H1 (cell line): ENCODE data around the gene MTR. TPM values are rescaled to one million over a fixed set of nuclear protein-coding genes. Genes with fewer than 3 reads are reported as not detected.

ENCODE experiments used
- CTCF ChIA-PET: fragments of 300-600 bp; sonication (Branson Sonifier 250); formaldehyde crosslinking; loops from one replicate; lab custom pipeline; 2021; ENCODE audit not compliant: partially characterized antibody; lab: Charles Lee
- POLR2A ChIA-PET: fragments of 300-600 bp; sonication (Branson Sonifier 250); formaldehyde crosslinking; loops from one replicate; lab custom pipeline; 2021; ENCODE audit warnings: inconsistent platforms; ENCODE audit not compliant: partially characterized antibody; lab: Charles Lee
- DNase-seq, 2 experiments: peaks; one replicate each; pipeline versions ENCODE4 v3.0.0 to v3.0.0-alpha.2; 2010 to 2022; ENCODE audit warnings: low spot score in 2 of 2, low read depth in 1 of 2, mixed read lengths in 1 of 2
- FAIRE-seq: peaks from 2 replicates; lab custom pipeline; 2011; peaks lifted over from hg19 to GRCh38; lab: Jason Lieb, UNC
- H2AFZ ChIP-seq: 2 replicates; pipeline ENCODE4 v1.8.1; 2012; ENCODE audit warnings: low read length, inconsistent platforms
- H2AK5ac ChIP-seq: 2 replicates; pipeline ENCODE4 v1.6.1; 2013; ENCODE audit warnings: low read depth, low read length
- H2BK120ac ChIP-seq: replicated peaks from 2 replicates; pipeline ENCODE3; 2013; ENCODE audit warnings: low read depth, low read length, inconsistent platforms
- H2BK12ac ChIP-seq: 2 replicates; pipeline ENCODE4 v1.6.1; 2013; ENCODE audit warnings: low read depth, low read length
- H2BK15ac ChIP-seq: 2 replicates; pipeline ENCODE4 v1.6.1; 2013; ENCODE audit warnings: low read length
- H2BK20ac ChIP-seq: 2 replicates; pipeline ENCODE4 v1.6.1; 2013; ENCODE audit warnings: low read length
- H2BK5ac ChIP-seq: 2 replicates; pipeline ENCODE4 v1.6.1; 2013; ENCODE audit warnings: low read depth, low read length
- H3K14ac ChIP-seq: 2 replicates; pipeline ENCODE4 v1.6.1; 2013; ENCODE audit warnings: inconsistent platforms; ENCODE audit not compliant: insufficient read length
- H3K18ac ChIP-seq: 2 replicates; pipeline ENCODE4 v1.6.1; 2013; ENCODE audit warnings: low read length; ENCODE audit errors: extremely low read depth
- H3K23ac ChIP-seq: 2 replicates; pipeline ENCODE4 v1.6.1; 2013; ENCODE audit warnings: inconsistent platforms; ENCODE audit not compliant: insufficient read length
- H3K23me2 ChIP-seq: 2 replicates; pipeline ENCODE4 v1.6.1; 2013; ENCODE audit warnings: low read depth, low read length
- H3K27ac ChIP-seq: 2 replicates; pipeline ENCODE4 v1.6.1; 2011; ENCODE audit warnings: low read depth, low read length, inconsistent platforms
- H3K27me3 ChIP-seq, 4 experiments: replicated peaks in 1 of 4; 1 replicate in 1 of 4; 2 replicates in 3 of 4; pipeline versions ENCODE4 v1.6.1 to v1.8.1; 2011 to 2013; ENCODE audit warnings: low read length in 3 of 4, mild to moderate bottlenecking in 3 of 4, inconsistent platforms in 2 of 4, mixed read lengths in 2 of 4, moderate library complexity in 1 of 4; ENCODE audit not compliant: control insufficient read depth in 3 of 4, insufficient read depth in 3 of 4; ENCODE audit errors: extremely low read depth in 1 of 4
- H3K36me3 ChIP-seq, 4 experiments: 2 replicates each; pipeline versions ENCODE4 v1.6.1 to v1.8.1; 2011 to 2013; ENCODE audit warnings: mild to moderate bottlenecking in 4 of 4, low read length in 3 of 4, moderate library complexity in 2 of 4, control low read depth in 1 of 4, inconsistent platforms in 1 of 4; ENCODE audit not compliant: insufficient read depth in 4 of 4, control insufficient read depth in 2 of 4
- H3K4ac ChIP-seq: replicated peaks from 2 replicates; pipeline ENCODE3; 2013; ENCODE audit warnings: low read length, low read depth, mixed read lengths, inconsistent platforms; ENCODE audit not compliant: insufficient read length
- H3K4me1 ChIP-seq, 4 experiments: replicated peaks in 1 of 4; 1 replicate in 1 of 4; 2 replicates in 3 of 4; pipeline versions ENCODE4 v1.6.1 to v1.8.1; 2011 to 2013; ENCODE audit warnings: low read length in 3 of 4, inconsistent platforms in 2 of 4, mixed read lengths in 1 of 4; ENCODE audit not compliant: insufficient read depth in 4 of 4, control insufficient read depth in 3 of 4
- H3K4me2 ChIP-seq, 2 experiments: 2 replicates each; pipeline versions ENCODE4 v1.6.1 to v1.8.1; 2011 to 2013; ENCODE audit warnings: low read depth in 2 of 2, low read length in 2 of 2, control low read depth in 1 of 2, inconsistent platforms in 1 of 2, mild to moderate bottlenecking in 1 of 2; ENCODE audit not compliant: insufficient read depth in 1 of 2
- H3K4me3 ChIP-seq, 4 experiments: fragments of 200-600, 300-600 bp in 1 of 4; sonication (generic), shearing (Covaris generic), sonication (Bioruptor Twin) in 1 of 4; 2 replicates each; pipeline versions ENCODE4 v1.5.1 to v1.8.1; 2011 to 2016; ENCODE audit warnings: low read length in 4 of 4, low read depth in 3 of 4, control low read depth in 2 of 4, inconsistent platforms in 2 of 4, mild to moderate bottlenecking in 2 of 4, mixed read lengths in 1 of 4, moderate library complexity in 1 of 4; ENCODE audit not compliant: insufficient read depth in 2 of 4; ENCODE audit errors: extremely low read depth in 1 of 4
- H3K56ac ChIP-seq: replicated peaks from 2 replicates; pipeline ENCODE3; 2013; ENCODE audit warnings: low read depth, mild to moderate bottlenecking, mixed read lengths, low read length, inconsistent platforms; ENCODE audit not compliant: insufficient read length
- H3K79me1 ChIP-seq: 2 replicates; pipeline ENCODE4 v1.6.1; 2013; ENCODE audit warnings: low read depth, low read length, control low read depth
- H3K79me2 ChIP-seq, 2 experiments: 2 replicates each; pipeline versions ENCODE4 v1.6.1 to v1.8.1; 2012 to 2013; ENCODE audit warnings: low read length in 2 of 2, mild to moderate bottlenecking in 2 of 2, inconsistent platforms in 1 of 2; ENCODE audit not compliant: insufficient read depth in 2 of 2, control insufficient read depth in 1 of 2
- H3K9ac ChIP-seq, 4 experiments: replicated peaks in 1 of 4; 1 replicate in 1 of 4; 2 replicates in 3 of 4; pipeline versions ENCODE4 v1.6.1 to v1.8.1; 2011 to 2013; ENCODE audit warnings: low read depth in 3 of 4, low read length in 3 of 4, control low read depth in 2 of 4, mild to moderate bottlenecking in 2 of 4, moderate library complexity in 2 of 4, inconsistent platforms in 1 of 4; ENCODE audit errors: extremely low read depth in 1 of 4
- H3K9me3 ChIP-seq, 2 experiments: 2 replicates each; pipeline versions ENCODE4 v1.6.1 to v1.8.1; 2012 to 2013; ENCODE audit warnings: mild to moderate bottlenecking in 2 of 2, moderate library complexity in 2 of 2, control low read depth in 1 of 2, inconsistent platforms in 1 of 2, low read depth in 1 of 2, low read length in 1 of 2, mixed read lengths in 1 of 2; ENCODE audit not compliant: insufficient read depth in 2 of 2
- H4K20me1 ChIP-seq, 2 experiments: replicated peaks in 1 of 2; 2 replicates each; pipeline versions ENCODE3 to v1.8.1; 2011 to 2013; ENCODE audit warnings: inconsistent platforms in 2 of 2, low read length in 2 of 2, mild to moderate bottlenecking in 1 of 2; ENCODE audit not compliant: insufficient read depth in 2 of 2, control insufficient read depth in 1 of 2
- H4K5ac ChIP-seq: 2 replicates; pipeline ENCODE4 v1.6.1; 2013; ENCODE audit warnings: low read length, low read depth, mixed read lengths, inconsistent platforms; ENCODE audit not compliant: insufficient read length
- H4K8ac ChIP-seq: 2 replicates; pipeline ENCODE4 v1.8.0; 2013; ENCODE audit warnings: mild to moderate bottlenecking, moderate library complexity, low read length, inconsistent platforms; ENCODE audit not compliant: insufficient read depth; ENCODE audit errors: extremely low read depth
- H4K91ac ChIP-seq: replicated peaks from 2 replicates; pipeline ENCODE3; 2013; ENCODE audit warnings: low read length, mixed read lengths, inconsistent platforms; ENCODE audit not compliant: insufficient read length
- MAFK ChIP-seq: IDR thresholded peaks from 2 replicates; pipeline ENCODE4 v1.6.1; 2012; ENCODE audit warnings: low read depth, mild to moderate bottlenecking, improper control_type of control experiment, low read length
- PHF8 ChIP-seq: fragments of 200-600 bp; sonication (generic); conservative IDR thresholded peaks from 2 replicates; pipeline ENCODE4 v1.7.1; 2012; ENCODE audit warnings: low read depth, mild to moderate bottlenecking, inconsistent platforms, low read length, moderate library complexity
- POLR2AphosphoS5 ChIP-seq: IDR thresholded peaks from 2 replicates; pipeline ENCODE4 v1.6.1; 2011; ENCODE audit warnings: low read depth, low read length
- RAD21 ChIP-seq, 2 experiments: IDR thresholded peaks in 1 of 2; conservative IDR thresholded peaks in 1 of 2; 2 replicates each; pipeline ENCODE4 v1.6.1; 2011; ENCODE audit warnings: low read depth in 2 of 2, low read length in 2 of 2, improper control_type of control experiment in 1 of 2, inconsistent platforms in 1 of 2, mild to moderate bottlenecking in 1 of 2, moderate library complexity in 1 of 2
- RFX5 ChIP-seq: IDR thresholded peaks from 2 replicates; pipeline ENCODE4 v1.6.1; 2011; ENCODE audit warnings: low read depth, low read length, improper control_type of control experiment, borderline replicate concordance
- SP1 ChIP-seq: IDR thresholded peaks from 2 replicates; pipeline ENCODE4 v1.6.1; 2011; ENCODE audit warnings: low read depth, low read length
- SP2 ChIP-seq: IDR thresholded peaks from 2 replicates; pipeline ENCODE4 v1.6.1; 2012; ENCODE audit warnings: mild to moderate bottlenecking, low read length, inconsistent platforms
- SRF ChIP-seq: IDR thresholded peaks from 2 replicates; pipeline ENCODE4 v1.6.1; 2011; ENCODE audit warnings: mild to moderate bottlenecking, low read depth, low read length, moderate library complexity
- WGBS, 2 experiments: shearing (Covaris generic) in 1 of 2; methylation state at CpG; one replicate each; pipeline versions ENCODE4 v1.1.6 to v1.1.7; 2013 to 2015; ENCODE audit warnings: low lambda C conversion rate in 2 of 2, mixed read lengths in 2 of 2, inconsistent platforms in 1 of 2, low coverage in 1 of 2, missing lambda C conversion rate in 1 of 2; ENCODE audit not compliant: insufficient replicate concordance in 2 of 2, insufficient coverage in 1 of 2, insufficient read length in 1 of 2; ENCODE audit errors: extremely low coverage in 1 of 2, missing lambda C conversion rate in 1 of 2; 5-methylcytosine and 5-hydroxymethylcytosine counted together
- polyA plus RNA-seq, 7 experiments: library from polyadenylated mRNA; depleted of rRNA in 3 of 7; stranded (reverse) in 5 of 7; unstranded in 2 of 7; fragments of >200 nt in 5 of 7; fragments of 200-250 nt in 2 of 7; gene quantifications; 1 replicate in 5 of 7; 2 replicates in 1 of 7; 4 replicates in 1 of 7; pipeline versions ENCODE4 v1.2.1 to v1.2.3, GENCODE V29; 2011 to 2013; ENCODE audit warnings: missing spikeins in 2 of 7, mixed read lengths in 2 of 7
- total RNA-seq: library from RNA; stranded (reverse); fragmentation: NEBNext Ultra II Directional; extraction: Animal tissue kit (Norgen Biotek cat#: 25700); gene quantifications from 2 replicates; pipeline ENCODE4 v1.2.1, GENCODE V29; 2021

MTR gene
- total and polyA plus RNA-seq, 2 of the 8 experiments (the other 6 are each of a cell fraction or from before 2014, with no cell fraction given), result 4.8 to 27.4 TPM

- WGBS, 2 experiments, result 98% methylated on average over 5 of the region's 5 CpGs; no CpG with 5 or more reads in 1 of the 2 experiments
- no peak overlapping the region for H2BK12ac ChIP-seq
- CTCF ChIA-PET, result interaction anchor here (0.6 to 2.6 kb wide), 3 partner anchors 8 to 264 kb away, joined by 3 to 9 read pairs (median 4); no protein-coding TSS in a partner anchor
These were observed 33.5 kb upstream of the MTR start for GRCh38 chr1:236761397-236762132.

More at GRCh38 chr1:236761397-236762132, 33.5 kb upstream of the MTR start:
- peaks cover 0 to 1% (median 0%) of the 10 kb centered on the region in 4 experiments; a peak in 1 of 7 replicates for H3K27me3 ChIP-seq
- no peak overlapping the region for H2BK120ac ChIP-seq
- no peaks in the 10 kb centered on the region for H3K79me2 ChIP-seq
- POLR2A ChIA-PET, result no interaction called here
- H3K23me2 ChIP-seq, result no peaks in the 10 kb centered on the region
- H3K27ac ChIP-seq, result no peak overlapping the region
- no peak overlapping the region for H3K4ac ChIP-seq
- H3K18ac ChIP-seq, result no peak overlapping the region
- no peak for FAIRE-seq
- TF ChIP-seq RFX5, result no peak
- no peak for TF ChIP-seq SP1
- no peak for TF ChIP-seq MAFK
- no peak for TF ChIP-seq SRF
- TF ChIP-seq SP2, result no peak
- no peak for TF ChIP-seq RAD21 (IDR thresholded peaks at IDR 0.05 in 1 of 2, conservative IDR thresholded peaks at IDR 0.05 in 1 of 2; ENCODE audit: low read depth in 2 of 2, low read length in 2 of 2)
- TF ChIP-seq PHF8, result no peak
- no peak for TF ChIP-seq POLR2AphosphoS5
- H4K8ac ChIP-seq, result no peak overlapping the region
- H3K23ac ChIP-seq, result no peak overlapping the region
- H3K9ac ChIP-seq, result no peak overlapping the region
- no peak overlapping the region for H3K4me2 ChIP-seq
- H4K91ac ChIP-seq, result no peak overlapping the region
- no peak overlapping the region for H2BK20ac ChIP-seq
- H3K56ac ChIP-seq, result no peak overlapping the region
- H4K5ac ChIP-seq, result no peak overlapping the region
- no peak for DNase-seq
- H2BK15ac ChIP-seq, result no peak overlapping the region
- no peaks in the 10 kb centered on the region for H3K36me3 ChIP-seq
- no peaks in the 10 kb centered on the region for H4K20me1 ChIP-seq
- H2BK5ac ChIP-seq, result no peak overlapping the region
- no peaks in the 10 kb centered on the region for H3K4me1 ChIP-seq
- no peak overlapping the region for H3K4me3 ChIP-seq
- H3K9me3 ChIP-seq, result no peaks in the 10 kb centered on the region
- H2AK5ac ChIP-seq, result no peak overlapping the region
- H3K14ac ChIP-seq, result no peak overlapping the region
- H2AFZ ChIP-seq, result no peak overlapping the region
- H3K79me1 ChIP-seq, result no peaks in the 10 kb centered on the region
